ENCODE results near the gene CDC42SE2. TPM values are rescaled to one million over a fixed set of nuclear protein-coding genes. Genes with fewer than 3 reads are reported as not detected.

The CDC42SE2 gene
- total RNA-seq, 4 donors from 2014 or later: 25.2 to 38.7 (median 30.1) TPM

Small RNAs within 50 kb of the gene (small RNA-seq; reads per million reads assigned to genes)
- gene AC004777.1 (0 reads per million in 4 donors), gene RF02271 (0 reads per million in 4 donors)

Other genes with a start within 250 kb of the CDC42SE2 start
- gene HINT1, start 98.8 kb upstream of the CDC42SE2 start, total RNA-seq: 100 to 1,000 TPM; 120 to 239 (median 209) TPM
- gene LYRM7, start 93.1 kb upstream of the CDC42SE2 start, total RNA-seq: 10 to 100 TPM in 3 of 4 donors, 1 to 10 TPM in 1; 5.5 to 36.7 (median 13.2) TPM